Skeletal muscle satellite cell (primary cell): Measurements from ENCODE around the gene DNMT1.
A peak's percentile ranks its signal among the peaks of the same experiment; 100 is the strongest.

Experiments
- H3K27me3 ChIP-seq: 2 replicates; pipeline ENCODE4 v1.7.0; 2013; ENCODE audit warnings: low read length; ENCODE audit not compliant: control insufficient read depth, insufficient read depth
- H3K36me3 ChIP-seq: 2 replicates; pipeline ENCODE4 v1.7.0; 2013; ENCODE audit warnings: mild to moderate bottlenecking, control low read depth, low read length; ENCODE audit not compliant: insufficient read depth
- H3K4me1 ChIP-seq: 2 replicates; pipeline ENCODE4 v1.7.0; 2013; ENCODE audit warnings: low read length; ENCODE audit not compliant: control insufficient read depth, insufficient read depth
- H3K4me2 ChIP-seq: 2 replicates; pipeline ENCODE4 v1.7.0; 2013; ENCODE audit warnings: mild to moderate bottlenecking, low read length
- H3K4me3 ChIP-seq: 2 replicates; pipeline ENCODE4 v1.7.0; 2013; ENCODE audit warnings: low read length
- H3K9ac ChIP-seq: 2 replicates; pipeline ENCODE4 v1.7.0; 2013; ENCODE audit warnings: mild to moderate bottlenecking, low read depth, low read length, moderate library complexity
- H3K9me3 ChIP-seq: replicated peaks from 2 replicates; pipeline ENCODE4 v1.7.0; 2013; ENCODE audit warnings: mild to moderate bottlenecking, control low read depth, low read length

Gene DNMT1

DNA sequence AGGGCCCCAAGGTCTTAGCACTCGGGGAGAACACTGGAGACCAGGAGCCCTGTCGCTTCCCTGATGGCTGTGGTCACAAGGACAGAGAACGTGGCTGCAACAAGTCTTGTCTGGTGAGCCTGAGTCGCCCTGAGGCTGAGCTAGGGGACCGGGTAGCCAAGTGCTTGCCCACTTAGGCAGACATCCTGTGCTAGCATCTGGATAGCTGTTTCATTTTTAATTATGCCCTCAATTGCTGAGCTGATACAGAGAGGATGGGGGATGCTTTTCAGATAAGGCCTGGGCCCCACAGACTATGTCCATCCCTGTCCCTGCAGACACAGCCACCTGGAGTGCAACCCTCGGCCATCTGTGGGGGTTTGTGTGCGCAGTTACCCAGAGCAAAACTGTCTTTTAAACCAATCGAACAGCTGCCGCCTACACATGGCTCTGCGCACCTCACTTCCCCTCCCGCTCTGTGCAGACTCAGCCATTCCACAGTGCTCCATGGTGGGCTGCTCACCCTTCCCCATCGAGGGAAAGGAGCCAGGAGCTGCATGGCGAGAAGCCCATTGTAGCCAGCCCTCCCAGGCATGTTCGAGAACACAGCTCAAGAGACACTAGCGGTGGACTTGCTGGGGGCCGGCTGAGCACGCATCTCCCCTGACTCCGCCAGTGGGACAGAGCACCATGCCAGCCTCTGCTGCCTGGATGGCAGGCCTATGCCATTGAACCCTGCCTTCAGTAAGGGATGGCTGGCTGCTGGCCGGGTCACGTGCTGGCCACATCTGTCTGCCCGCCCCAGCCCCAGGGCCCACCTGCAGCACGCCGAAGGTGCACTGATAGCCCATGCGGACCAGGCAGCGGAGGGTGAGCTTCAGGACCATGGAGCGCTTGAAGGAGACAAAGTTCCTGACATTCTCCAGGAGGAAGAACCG lies 55.6 kb downstream of the DNMT1 start:
- H3K4me3 ChIP-seq = no peak overlapping the region
- H3K36me3 ChIP-seq = peaks cover 87% of the 10 kb centered on the region
- no peak overlapping the region for H3K4me2 ChIP-seq
- no peaks in the 10 kb centered on the region for H3K27me3 ChIP-seq
- H3K4me1 ChIP-seq = no peaks in the 10 kb centered on the region
- H3K9me3 ChIP-seq = no peaks in the 10 kb centered on the region
- no peak overlapping the region for H3K9ac ChIP-seq

DNA sequence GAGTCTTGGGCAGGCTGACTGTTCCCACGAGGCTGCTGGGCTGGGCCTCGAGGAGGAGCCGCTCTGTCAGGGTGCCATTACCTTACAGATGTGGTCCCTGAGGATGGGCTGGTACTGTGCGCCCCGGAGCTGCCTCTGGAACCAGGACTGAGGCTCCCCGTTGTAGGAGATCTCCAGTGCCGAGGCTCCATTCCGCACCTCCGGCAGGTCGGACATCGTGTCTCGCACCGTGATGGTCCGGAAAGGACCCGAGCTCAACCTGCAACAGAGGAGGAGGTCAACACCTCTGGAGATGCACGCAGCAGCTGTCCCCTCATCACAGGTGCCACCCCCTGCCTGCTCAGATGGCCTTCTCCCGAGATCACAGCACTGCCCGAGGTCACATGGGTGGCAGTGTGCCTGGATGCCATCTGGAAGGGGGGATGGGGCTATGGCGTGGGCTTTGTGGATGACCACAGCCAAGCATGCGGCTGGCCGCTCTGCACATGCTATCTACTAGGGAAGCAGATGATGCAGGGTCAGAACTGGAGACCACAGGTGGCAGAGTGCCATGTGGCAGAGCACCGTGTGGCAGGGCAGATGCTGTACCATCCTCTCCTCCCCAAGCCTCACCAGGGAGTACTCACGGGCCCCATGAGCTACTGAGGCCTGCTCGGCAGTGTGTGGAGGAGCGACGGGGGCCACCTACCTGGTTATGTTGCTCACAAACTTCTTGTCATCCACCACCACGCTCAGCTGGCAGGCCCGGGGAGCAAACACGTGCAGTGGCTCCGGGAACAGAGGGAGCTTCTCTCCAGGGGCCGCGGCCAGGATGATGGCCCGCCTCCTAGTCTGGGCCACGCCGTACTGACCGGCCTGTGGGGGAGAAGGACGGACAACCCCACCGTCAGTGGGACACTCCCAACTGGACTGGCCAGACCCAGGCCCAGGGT lies 56.7 kb downstream of the DNMT1 start:
- H3K4me3 ChIP-seq = no peak overlapping the region
- peaks cover 86% of the 10 kb centered on the region for H3K36me3 ChIP-seq
- H3K4me1 ChIP-seq = no peaks in the 10 kb centered on the region
- H3K4me2 ChIP-seq = no peak overlapping the region
- H3K9me3 ChIP-seq = no peaks in the 10 kb centered on the region
- H3K9ac ChIP-seq = no peak overlapping the region
- H3K27me3 ChIP-seq = no peaks in the 10 kb centered on the region

DNA sequence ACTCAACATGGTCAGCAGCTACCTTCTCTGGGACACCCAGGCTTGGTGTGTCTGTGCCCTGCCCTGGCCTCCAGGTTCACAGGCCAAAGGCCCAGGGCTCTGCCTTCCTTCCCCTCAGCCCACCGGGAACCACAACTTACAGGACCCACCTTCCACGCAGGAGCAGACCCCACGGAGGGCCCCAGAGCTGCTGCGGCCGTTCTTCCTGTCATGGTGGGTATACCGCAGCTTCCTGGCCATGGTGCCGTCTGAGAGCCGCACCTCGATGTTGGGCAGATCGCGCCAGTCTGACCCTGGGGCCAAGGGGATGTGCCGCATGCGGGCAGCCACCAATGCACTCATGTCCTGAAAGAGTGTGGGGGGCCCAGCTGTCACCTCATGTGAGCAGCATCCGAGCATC lies 57.8 kb downstream of the DNMT1 start:
- H3K9ac ChIP-seq = no peak overlapping the region
- H3K36me3 ChIP-seq = peaks cover 83% of the 10 kb centered on the region
- H3K27me3 ChIP-seq = no peaks in the 10 kb centered on the region
- H3K4me1 ChIP-seq = peaks cover 2% of the 10 kb centered on the region
- H3K9me3 ChIP-seq = no peaks in the 10 kb centered on the region
- no peak overlapping the region for H3K4me2 ChIP-seq
- no peak overlapping the region for H3K4me3 ChIP-seq

- peaks cover 72% of the 10 kb centered on the region for H3K36me3 ChIP-seq
- peaks cover 12% of the 10 kb centered on the region for H3K4me1 ChIP-seq
- H3K9me3 ChIP-seq = no peaks in the 10 kb centered on the region
- no peak overlapping the region for H3K9ac ChIP-seq
- no peaks in the 10 kb centered on the region for H3K27me3 ChIP-seq
- no peak overlapping the region for H3K4me2 ChIP-seq
- no peak overlapping the region for H3K4me3 ChIP-seq
These were observed 59.0 kb downstream of the DNMT1 start for GRCh38 chr19:10135551-10136334.

DNA sequence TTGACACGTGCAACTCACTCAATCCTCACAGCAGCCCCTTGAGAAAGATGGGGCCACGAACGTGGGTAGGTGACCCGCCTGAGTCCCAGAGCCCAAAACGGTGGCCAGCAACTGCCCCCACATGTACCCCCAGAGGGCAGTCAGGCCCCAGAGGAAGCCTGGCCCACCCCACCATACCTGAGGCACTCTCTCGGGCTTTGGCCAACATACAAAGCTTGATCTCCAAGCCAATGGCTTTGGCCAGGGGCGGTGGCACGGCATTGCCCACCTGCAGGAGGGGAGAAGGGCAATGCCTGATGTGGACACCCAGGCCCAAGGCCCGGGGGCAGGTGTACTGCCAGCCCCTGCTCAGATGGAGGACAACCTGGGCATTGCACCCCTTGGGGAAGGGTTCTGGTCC lies 60.7 kb downstream of the DNMT1 start:
- Histone ChIP-seq H3K4me3 (no peak overlapping the region), H3K9me3 (no peaks in the 10 kb centered on the region), H3K9ac (no peak overlapping the region), H3K4me1 (peaks cover 12% of the 10 kb centered on the region), H3K36me3 (peaks cover 58% of the 10 kb centered on the region), H3K4me2 (no peak overlapping the region), H3K27me3 (no peaks in the 10 kb centered on the region)

DNA sequence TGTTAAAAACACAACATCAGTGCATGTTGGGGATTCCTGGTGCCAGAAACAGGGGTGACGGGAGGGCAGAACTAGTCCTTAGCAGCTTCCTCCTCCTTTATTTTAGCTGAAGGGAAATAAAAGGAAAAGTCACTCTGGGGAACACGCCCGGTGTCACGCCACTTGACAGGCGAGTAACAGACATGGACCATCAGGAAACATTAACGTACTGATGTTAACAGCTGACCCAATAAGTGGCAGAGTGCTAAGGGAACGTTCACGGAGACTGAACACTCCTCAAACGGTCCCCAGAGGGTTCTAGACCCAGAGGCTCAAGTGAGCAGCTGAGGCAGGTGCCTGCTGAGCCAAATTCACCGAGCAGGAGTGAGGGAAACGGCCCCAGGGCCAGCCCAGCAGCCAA lies 61.2 kb downstream of the DNMT1 start:
- Histone ChIP-seq H3K4me3 (no peak overlapping the region), H3K27me3 (no peaks in the 10 kb centered on the region), H3K36me3 (peaks cover 56% of the 10 kb centered on the region), H3K9ac (no peak overlapping the region), H3K9me3 (no peaks in the 10 kb centered on the region), H3K4me1 (peaks cover 12% of the 10 kb centered on the region), H3K4me2 (no peak overlapping the region)

- Histone ChIP-seq H3K36me3 (peaks cover 52% of the 10 kb centered on the region), H3K27me3 (no peaks in the 10 kb centered on the region), H3K4me3 (no peak overlapping the region), H3K9me3 (no peaks in the 10 kb centered on the region), H3K9ac (no peak overlapping the region), H3K4me1 (peaks cover 12% of the 10 kb centered on the region), H3K4me2 (no peak overlapping the region)
These were observed 61.8 kb downstream of the DNMT1 start for GRCh38 chr19:10132905-10133304.

DNA sequence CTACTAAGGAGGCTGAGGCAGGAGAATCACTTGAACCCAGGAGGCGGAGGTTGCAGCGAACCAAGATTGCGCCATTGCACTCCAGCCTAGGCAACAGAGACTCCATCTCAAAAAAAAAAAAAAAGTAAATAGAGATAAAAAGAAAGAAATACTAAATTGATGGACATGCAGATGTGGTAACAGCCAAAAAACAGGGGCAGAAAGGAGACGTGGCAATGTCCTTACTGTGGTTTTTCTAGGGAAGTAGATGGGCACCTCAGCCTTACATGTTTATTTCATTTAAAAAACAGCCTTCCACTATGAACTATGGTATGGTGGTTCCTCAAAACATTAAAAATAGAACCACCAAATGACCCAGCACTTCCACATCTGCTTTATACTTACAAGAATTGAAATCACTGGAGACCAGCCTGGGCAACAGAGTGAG lies 68.5 kb downstream of the DNMT1 start:
- no peak overlapping the region for H3K4me3 ChIP-seq
- no peaks in the 10 kb centered on the region for H3K9me3 ChIP-seq
- no peaks in the 10 kb centered on the region for H3K27me3 ChIP-seq
- peaks cover 16% of the 10 kb centered on the region for H3K4me1 ChIP-seq
- H3K9ac ChIP-seq = no peak overlapping the region
- H3K4me2 ChIP-seq = no peak overlapping the region
- peaks cover 11% of the 10 kb centered on the region for H3K36me3 ChIP-seq

GRCh38 chr19:10124429-10124828 lies 70.3 kb downstream of the DNMT1 start:
- Histone ChIP-seq H3K4me1 (peaks cover 25% of the 10 kb centered on the region), H3K9ac (no peak overlapping the region), H3K27me3 (no peaks in the 10 kb centered on the region), H3K9me3 (no peaks in the 10 kb centered on the region), H3K4me2 (no peak overlapping the region), H3K36me3 (peaks cover 11% of the 10 kb centered on the region), H3K4me3 (no peak overlapping the region)

DNA sequence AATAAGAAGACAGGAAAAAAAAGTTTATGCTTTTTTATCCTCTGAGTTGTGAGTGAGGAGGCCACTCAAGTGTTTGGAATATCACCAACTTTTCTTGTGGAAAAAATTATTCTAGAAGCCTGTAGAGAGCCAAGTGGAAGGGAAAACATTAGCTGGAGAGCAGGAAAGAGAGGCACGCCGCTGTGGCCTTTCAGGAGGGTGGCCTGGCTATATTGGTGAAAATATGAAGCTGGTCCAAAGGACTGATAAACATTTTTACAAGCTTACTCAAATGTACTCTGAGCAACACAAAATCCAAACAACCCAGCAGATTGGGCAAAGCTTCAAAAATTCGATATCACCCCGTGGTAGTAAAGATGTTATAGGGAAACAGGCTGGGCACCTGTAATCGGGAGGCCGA lies 72.7 kb downstream of the DNMT1 start:
- Histone ChIP-seq H3K4me2 (no peak overlapping the region), H3K4me1 (peaks cover 32% of the 10 kb centered on the region), H3K4me3 (no peak overlapping the region), H3K36me3 (peaks cover 19% of the 10 kb centered on the region), H3K9ac (peak overlapping the region; percentile 58), H3K9me3 (no peaks in the 10 kb centered on the region), H3K27me3 (no peaks in the 10 kb centered on the region)
